ENCODE data around the gene MYH4.

DNA sequence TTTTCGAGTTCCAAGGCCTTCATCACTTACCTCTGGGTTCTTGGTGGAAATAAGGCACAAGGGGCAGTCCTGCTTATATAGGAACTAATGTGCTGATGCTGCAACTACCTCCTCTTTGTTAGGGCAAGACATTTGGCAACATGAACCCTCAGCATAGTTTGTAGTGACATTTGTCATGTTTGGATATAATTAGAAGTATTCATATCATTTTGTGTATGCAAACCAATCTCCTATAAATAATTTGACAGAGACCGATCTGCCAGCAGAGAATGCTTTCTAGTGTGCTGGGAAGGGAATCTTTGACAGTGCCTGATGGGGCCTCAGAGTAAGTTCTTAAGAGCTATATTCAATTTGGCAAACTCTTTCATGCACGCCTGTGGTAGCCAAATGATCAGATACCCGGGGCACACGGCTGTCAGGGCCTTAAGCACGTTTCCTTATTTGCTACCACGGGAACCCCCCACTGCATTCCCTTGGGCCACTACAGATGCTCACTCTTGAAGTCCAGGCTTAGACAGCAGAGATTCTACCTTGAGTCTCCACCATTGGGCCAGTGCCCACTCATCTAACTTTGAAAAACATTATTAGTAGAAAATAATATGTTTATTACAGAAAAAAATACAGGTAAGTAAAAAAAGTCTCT is 47.3 kb downstream of the MYH4 start, which contains the start of gene MYH8:
- TF ChIP-seq, protein P1, sequence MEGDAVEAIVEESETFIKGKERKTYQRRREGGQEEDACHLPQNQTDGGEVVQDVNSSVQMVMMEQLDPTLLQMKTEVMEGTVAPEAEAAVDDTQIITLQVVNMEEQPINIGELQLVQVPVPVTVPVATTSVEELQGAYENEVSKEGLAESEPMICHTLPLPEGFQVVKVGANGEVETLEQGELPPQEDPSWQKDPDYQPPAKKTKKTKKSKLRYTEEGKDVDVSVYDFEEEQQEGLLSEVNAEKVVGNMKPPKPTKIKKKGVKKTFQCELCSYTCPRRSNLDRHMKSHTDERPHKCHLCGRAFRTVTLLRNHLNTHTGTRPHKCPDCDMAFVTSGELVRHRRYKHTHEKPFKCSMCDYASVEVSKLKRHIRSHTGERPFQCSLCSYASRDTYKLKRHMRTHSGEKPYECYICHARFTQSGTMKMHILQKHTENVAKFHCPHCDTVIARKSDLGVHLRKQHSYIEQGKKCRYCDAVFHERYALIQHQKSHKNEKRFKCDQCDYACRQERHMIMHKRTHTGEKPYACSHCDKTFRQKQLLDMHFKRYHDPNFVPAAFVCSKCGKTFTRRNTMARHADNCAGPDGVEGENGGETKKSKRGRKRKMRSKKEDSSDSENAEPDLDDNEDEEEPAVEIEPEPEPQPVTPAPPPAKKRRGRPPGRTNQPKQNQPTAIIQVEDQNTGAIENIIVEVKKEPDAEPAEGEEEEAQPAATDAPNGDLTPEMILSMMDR (conservative IDR thresholded peaks at IDR 0.05; ENCODE audit: low read depth, low read length) = no peak
- TF ChIP-seq MAZ (IDR thresholded peaks at IDR 0.05; ENCODE audit: borderline replicate concordance, low read depth, low read length) (no peak), POLR2A (IDR thresholded peaks at IDR 0.05; ENCODE audit: low read depth, low read length) (no peak), MAFK (IDR thresholded peaks at IDR 0.05; ENCODE audit: low read depth, low read length) (no peak), CHD1 (IDR thresholded peaks at IDR 0.05; ENCODE audit: low read depth, low read length) (no peak), SMC3 (IDR thresholded peaks at IDR 0.05; ENCODE audit: low read depth, low read length) (no peak), RCOR1 (IDR thresholded peaks at IDR 0.05; ENCODE audit: insufficient replicate concordance, low read length) (no peak)
